ENCODE results near the gene MITF. TPM values are rescaled to one million over a fixed set of nuclear protein-coding genes. Genes with fewer than 3 reads are reported as not detected.
"Not testable (repeated sequence)": the region's sequence is repeated elsewhere in the genome, so short reads cannot be mapped to it uniquely, and the experiment has no call there.

The MITF gene
- polyA plus RNA-seq, 1 of the 3 experiments (the other 2 are of a cell fraction): 1.7 TPM

DNA sequence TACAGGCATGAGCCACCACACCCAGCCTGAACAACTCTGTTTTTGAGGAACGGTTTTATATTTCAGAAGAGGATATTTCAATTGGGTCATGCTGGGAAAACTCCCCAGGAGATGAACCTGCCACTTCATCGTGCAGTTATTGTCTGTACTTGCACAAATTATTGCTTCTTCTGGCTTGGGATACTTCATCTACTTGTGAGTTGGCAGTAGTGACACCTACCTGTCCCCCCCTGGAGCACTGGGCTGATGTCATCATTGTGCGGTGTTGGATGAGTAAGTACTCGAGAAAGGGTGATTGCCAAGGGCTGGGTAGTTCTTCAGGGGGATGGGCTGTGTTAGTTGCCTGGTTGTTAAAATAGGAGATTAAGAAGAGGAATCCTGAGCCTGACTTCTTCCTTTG lies 175.1 kb downstream of the MITF start:
- H4K20me1 ChIP-seq (ENCODE audit: insufficient read depth): no peaks in the 10 kb centered on the region
- no peaks in the 10 kb centered on the region for H3K9me3 ChIP-seq
- POLR2A ChIA-PET: no interaction called here
- no peak overlapping the region for H3K27ac ChIP-seq (ENCODE audit: low read depth in 2 of 2, low read length in 1 of 2)
- 73% methylated on average over 4 of the region's 4 CpGs for WGBS (ENCODE audit: low lambda C conversion rate)
- H3K9ac ChIP-seq: no peak overlapping the region
- no peak overlapping the region for H2AFZ ChIP-seq (ENCODE audit: low read depth)
- H3K79me2 ChIP-seq (ENCODE audit: insufficient read depth): no peaks in the 10 kb centered on the region; the same call in 1 of the 2 replicates
- no peak overlapping the region for H3K4me3 ChIP-seq (ENCODE audit: low read depth in 2 of 2, low read length in 1 of 2)
- DNase-seq: no peak
- TF ChIP-seq FOXM1 (IDR thresholded peaks at IDR 0.05; ENCODE audit: low read depth): no peak
- no peak for TF ChIP-seq RFX5 (IDR thresholded peaks at IDR 0.05; ENCODE audit: low read length)
- TF ChIP-seq RXRA (IDR thresholded peaks at IDR 0.05; ENCODE audit: borderline replicate concordance, low read depth): no peak
- TF ChIP-seq, protein P1, sequence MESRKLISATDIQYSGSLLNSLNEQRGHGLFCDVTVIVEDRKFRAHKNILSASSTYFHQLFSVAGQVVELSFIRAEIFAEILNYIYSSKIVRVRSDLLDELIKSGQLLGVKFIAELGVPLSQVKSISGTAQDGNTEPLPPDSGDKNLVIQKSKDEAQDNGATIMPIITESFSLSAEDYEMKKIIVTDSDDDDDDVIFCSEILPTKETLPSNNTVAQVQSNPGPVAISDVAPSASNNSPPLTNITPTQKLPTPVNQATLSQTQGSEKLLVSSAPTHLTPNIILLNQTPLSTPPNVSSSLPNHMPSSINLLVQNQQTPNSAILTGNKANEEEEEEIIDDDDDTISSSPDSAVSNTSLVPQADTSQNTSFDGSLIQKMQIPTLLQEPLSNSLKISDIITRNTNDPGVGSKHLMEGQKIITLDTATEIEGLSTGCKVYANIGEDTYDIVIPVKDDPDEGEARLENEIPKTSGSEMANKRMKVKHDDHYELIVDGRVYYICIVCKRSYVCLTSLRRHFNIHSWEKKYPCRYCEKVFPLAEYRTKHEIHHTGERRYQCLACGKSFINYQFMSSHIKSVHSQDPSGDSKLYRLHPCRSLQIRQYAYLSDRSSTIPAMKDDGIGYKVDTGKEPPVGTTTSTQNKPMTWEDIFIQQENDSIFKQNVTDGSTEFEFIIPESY (IDR thresholded peaks at IDR 0.05; ENCODE audit: borderline replicate concordance, low read depth): no peak
- TF ChIP-seq TCF12 (IDR thresholded peaks at IDR 0.05): no peak
- TF ChIP-seq FOXJ3 (CRISPR knock-in tag; IDR thresholded peaks at IDR 0.05): no peak
- no peak overlapping the region for H3K4me2 ChIP-seq
- H3K27me3 ChIP-seq (ENCODE audit: insufficient read depth): no peaks in the 10 kb centered on the region
- H3K36me3 ChIP-seq (replicated peaks in 1 of 2; ENCODE audit: control insufficient read depth in 1 of 2, insufficient read depth in 2 of 2, low read length in 1 of 2): no peaks in the 10 kb centered on the region
- no peaks in the 10 kb centered on the region for H3K4me1 ChIP-seq (ENCODE audit: control insufficient read depth in 1 of 2, insufficient read depth in 2 of 2, low read depth in 1 of 2, low read length in 1 of 2)
- CTCF ChIA-PET: no interaction called here
- no peaks in the 10 kb centered on the region for H3K9me2 ChIP-seq
- no peaks in the 10 kb centered on the region for H3F3A ChIP-seq (replicated peaks; ENCODE audit: insufficient read depth)

DNA sequence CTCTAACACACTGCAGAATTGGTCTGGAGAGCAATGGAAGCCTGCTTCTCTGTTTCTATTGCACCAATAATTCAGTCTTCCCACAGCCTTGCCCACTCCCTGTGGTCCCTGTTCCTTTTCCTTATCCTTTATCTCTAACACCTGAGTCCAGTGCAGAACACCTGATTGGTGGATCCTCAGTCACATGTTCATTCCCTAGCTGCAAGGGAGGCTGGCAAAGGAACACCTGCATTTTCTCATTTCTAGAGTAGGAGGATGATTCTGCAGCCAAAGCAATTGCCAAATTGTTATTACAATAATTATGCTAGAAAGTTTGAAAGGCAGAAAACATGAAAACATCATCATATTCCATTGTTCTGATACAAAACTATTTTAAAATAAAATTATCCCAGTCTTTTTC lies 176.5 kb downstream of the MITF start:
- Histone ChIP-seq H3K36me3 (replicated peaks in 1 of 2; ENCODE audit: control insufficient read depth in 1 of 2, insufficient read depth in 2 of 2, low read length in 1 of 2) (no peaks in the 10 kb centered on the region), H3K27me3 (ENCODE audit: insufficient read depth) (no peaks in the 10 kb centered on the region), H3K4me3 (ENCODE audit: low read depth in 2 of 2, low read length in 1 of 2) (no peak overlapping the region), H2AFZ (ENCODE audit: low read depth) (no peak overlapping the region), H3K4me1 (ENCODE audit: control insufficient read depth in 1 of 2, insufficient read depth in 2 of 2, low read depth in 1 of 2, low read length in 1 of 2) (no peaks in the 10 kb centered on the region), H3F3A (replicated peaks; ENCODE audit: insufficient read depth) (no peaks in the 10 kb centered on the region), H3K79me2 (ENCODE audit: insufficient read depth) (no peaks in the 10 kb centered on the region; the same call in 1 of the 2 replicates), H3K9me2 (no peaks in the 10 kb centered on the region), H3K27ac (ENCODE audit: low read depth in 2 of 2, low read length in 1 of 2) (no peak overlapping the region), H4K20me1 (ENCODE audit: insufficient read depth) (no peaks in the 10 kb centered on the region), H3K4me2 (no peak overlapping the region), H3K9ac (no peak overlapping the region), H3K9me3 (no peaks in the 10 kb centered on the region)
- ChIA-PET POLR2A (no interaction called here), CTCF (no interaction called here)
- TF ChIP-seq, protein P2, sequence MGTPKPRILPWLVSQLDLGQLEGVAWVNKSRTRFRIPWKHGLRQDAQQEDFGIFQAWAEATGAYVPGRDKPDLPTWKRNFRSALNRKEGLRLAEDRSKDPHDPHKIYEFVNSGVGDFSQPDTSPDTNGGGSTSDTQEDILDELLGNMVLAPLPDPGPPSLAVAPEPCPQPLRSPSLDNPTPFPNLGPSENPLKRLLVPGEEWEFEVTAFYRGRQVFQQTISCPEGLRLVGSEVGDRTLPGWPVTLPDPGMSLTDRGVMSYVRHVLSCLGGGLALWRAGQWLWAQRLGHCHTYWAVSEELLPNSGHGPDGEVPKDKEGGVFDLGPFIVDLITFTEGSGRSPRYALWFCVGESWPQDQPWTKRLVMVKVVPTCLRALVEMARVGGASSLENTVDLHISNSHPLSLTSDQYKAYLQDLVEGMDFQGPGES (IDR thresholded peaks at IDR 0.05; ENCODE audit: low read depth, low read length): no peak
- no peak for TF ChIP-seq CHD2 (IDR thresholded peaks at IDR 0.05; ENCODE audit: low read length, partially characterized antibody)
- no peak for TF ChIP-seq TEAD4 (IDR thresholded peaks at IDR 0.05; ENCODE audit: borderline replicate concordance, insufficient read depth)
- no peak for DNase-seq

GRCh38 chr3:69920009-69920408 lies 180.7 kb downstream of the MITF start:
- CTCF ChIA-PET; DNase-seq; H3K4me1 ChIP-seq (ENCODE audit: control insufficient read depth in 1 of 2, insufficient read depth in 2 of 2, low read depth in 1 of 2, low read length in 1 of 2); POLR2A ChIA-PET; H3K4me3 ChIP-seq (ENCODE audit: low read depth in 2 of 2, low read length in 1 of 2); H3K9ac ChIP-seq; H3K27me3 ChIP-seq (ENCODE audit: insufficient read depth); H2AFZ ChIP-seq (ENCODE audit: low read depth); H3K27ac ChIP-seq (ENCODE audit: low read depth in 2 of 2, low read length in 1 of 2); H3K36me3 ChIP-seq (replicated peaks in 1 of 2; ENCODE audit: control insufficient read depth in 1 of 2, insufficient read depth in 2 of 2, low read length in 1 of 2); H3F3A ChIP-seq (replicated peaks; ENCODE audit: insufficient read depth); H4K20me1 ChIP-seq (ENCODE audit: insufficient read depth); H3K4me2 ChIP-seq; H3K79me2 ChIP-seq (ENCODE audit: insufficient read depth); H3K9me3 ChIP-seq; H3K9me2 ChIP-seq: not testable (repeated sequence)
- TF ChIP-seq CTCF (IDR thresholded peaks at IDR 0.05): peak; percentile 45
- 79% methylated on average over 7 of the region's 10 CpGs for WGBS (ENCODE audit: low lambda C conversion rate)
